Stomach (tissue), 4 donors: Measurements from ENCODE around the gene CRYBA2.

ENCODE experiments used
- EP300 ChIP-seq: sonication (generic); formaldehyde crosslinking; IDR thresholded peaks from one replicate; pipeline ENCODE4 v1.6.1; 2017; ENCODE audit warnings: antibody characterized with exemption
- POLR2A ChIP-seq, 4 donors: fragments of 450-650 bp; IDR thresholded peaks; one replicate each; pipeline ENCODE4 v1.6.1; 2016; ENCODE audit warnings: antibody characterized with exemption in 4 of 4, control low read depth in 2 of 4, mild to moderate bottlenecking in 1 of 4, moderate library complexity in 1 of 4
- POLR2AphosphoS5 ChIP-seq, 3 donors: sonication (generic); formaldehyde crosslinking; IDR thresholded peaks; one replicate each; pipeline ENCODE4 v1.6.1; 2016; ENCODE audit warnings: antibody characterized with exemption in 3 of 3
- TF ChIP-seq, protein P1 (sequence below), 7 experiments: fragments of 450-650 bp in 4 of 7; fragments of 200-600 bp in 3 of 7; sonication (generic) in 3 of 7; IDR thresholded peaks; one replicate each; pipeline ENCODE4 v1.5.1; 2016 to 2019; ENCODE audit warnings: antibody characterized with exemption in 7 of 7, control low read depth in 2 of 7, mild to moderate bottlenecking in 1 of 7

DNA sequence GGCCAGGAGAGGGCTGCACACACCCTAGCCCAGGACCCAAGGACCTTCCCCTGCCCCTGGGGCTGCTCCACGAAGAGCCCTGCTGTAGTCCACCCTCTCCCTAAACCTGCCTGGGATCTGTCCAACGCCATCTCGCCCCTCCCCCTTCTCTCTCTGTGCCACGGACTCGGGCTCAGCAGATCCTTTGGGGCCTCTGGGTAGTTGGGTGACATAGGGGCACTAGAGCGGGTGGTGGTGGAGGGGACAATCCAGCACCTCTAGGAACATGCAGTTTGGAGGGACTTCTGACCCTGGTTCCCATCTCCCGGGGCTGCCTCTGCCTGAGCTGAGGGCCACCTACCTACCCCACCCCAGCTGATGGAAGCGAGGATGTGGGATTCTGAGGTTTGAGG, 7.3 kb upstream of the CRYBA2 start:
- TF ChIP-seq EP300 (no peak), POLR2A (IDR thresholded peaks at IDR 0.05) (no peak), POLR2AphosphoS5 (IDR thresholded peaks at IDR 0.05) (no peak)
- TF ChIP-seq, protein P1, sequence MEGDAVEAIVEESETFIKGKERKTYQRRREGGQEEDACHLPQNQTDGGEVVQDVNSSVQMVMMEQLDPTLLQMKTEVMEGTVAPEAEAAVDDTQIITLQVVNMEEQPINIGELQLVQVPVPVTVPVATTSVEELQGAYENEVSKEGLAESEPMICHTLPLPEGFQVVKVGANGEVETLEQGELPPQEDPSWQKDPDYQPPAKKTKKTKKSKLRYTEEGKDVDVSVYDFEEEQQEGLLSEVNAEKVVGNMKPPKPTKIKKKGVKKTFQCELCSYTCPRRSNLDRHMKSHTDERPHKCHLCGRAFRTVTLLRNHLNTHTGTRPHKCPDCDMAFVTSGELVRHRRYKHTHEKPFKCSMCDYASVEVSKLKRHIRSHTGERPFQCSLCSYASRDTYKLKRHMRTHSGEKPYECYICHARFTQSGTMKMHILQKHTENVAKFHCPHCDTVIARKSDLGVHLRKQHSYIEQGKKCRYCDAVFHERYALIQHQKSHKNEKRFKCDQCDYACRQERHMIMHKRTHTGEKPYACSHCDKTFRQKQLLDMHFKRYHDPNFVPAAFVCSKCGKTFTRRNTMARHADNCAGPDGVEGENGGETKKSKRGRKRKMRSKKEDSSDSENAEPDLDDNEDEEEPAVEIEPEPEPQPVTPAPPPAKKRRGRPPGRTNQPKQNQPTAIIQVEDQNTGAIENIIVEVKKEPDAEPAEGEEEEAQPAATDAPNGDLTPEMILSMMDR (IDR thresholded peaks at IDR 0.05): no peak
